ENCODE results near the gene ARAF.

GRCh38 chrX:47529548-47529947 is 31.5 kb upstream of the ARAF start:
- TF ChIP-seq POLR2A (IDR thresholded peaks at IDR 0.05), result no peak
- TF ChIP-seq CTCF (IDR thresholded peaks at IDR 0.05), result no peak

All from lower leg skin (tissue), 3 donors.